COLO668 (cell line): ENCODE results near the gene PYM1.
"Not testable (repeated sequence)": the region's sequence is repeated elsewhere in the genome, so short reads cannot be mapped to it uniquely, and the experiment has no call there.

Source experiments
- DNase-seq: peaks from one replicate; lab custom pipeline; 2025; ENCODE audit not compliant: unreplicated experiment; lab: John Stamatoyannopoulos, UW

The PYM1 gene

GRCh38 chr12:55915482-55915859 lies 12.2 kb downstream of the PYM1 start:
- no peak for DNase-seq

- no peak for DNase-seq
These were observed 14.8 kb downstream of the PYM1 start for GRCh38 chr12:55912908-55913307.

GRCh38 chr12:55909513-55909884 lies 18.2 kb downstream of the PYM1 start:
- DNase-seq, result no peak

GRCh38 chr12:55908726-55909512 lies 18.8 kb downstream of the PYM1 start:
- DNase-seq, result no peak

- DNase-seq, result no peak
These were observed 21.6 kb downstream of the PYM1 start for GRCh38 chr12:55906056-55906455.

- DNase-seq, result no peak
These were observed 25.7 kb downstream of the PYM1 start for GRCh38 chr12:55901881-55902490.

- DNase-seq, result no peak
These were observed 28.6 kb downstream of the PYM1 start for GRCh38 chr12:55899082-55899481.

GRCh38 chr12:55893723-55894122 lies 34.0 kb downstream of the PYM1 start:
- no peak for DNase-seq

- no peak for DNase-seq
These were observed 36.4 kb downstream of the PYM1 start for GRCh38 chr12:55891310-55891709.

GRCh38 chr12:55885113-55885512 lies 42.6 kb downstream of the PYM1 start:
- no peak for DNase-seq

GRCh38 chr12:55877824-55878223 lies 49.9 kb downstream of the PYM1 start:
- DNase-seq, result no peak

- DNase-seq, result no peak
These were observed 51.8 kb downstream of the PYM1 start for GRCh38 chr12:55875704-55876467.

- DNase-seq, result no peak
These were observed 53.3 kb downstream of the PYM1 start for GRCh38 chr12:55874443-55874842.

- DNase-seq, result not testable (repeated sequence)
These were observed 61.2 kb downstream of the PYM1 start for GRCh38 chr12:55866454-55867004.

- no peak for DNase-seq
These were observed 62.4 kb downstream of the PYM1 start for GRCh38 chr12:55865327-55865726.

- not testable (repeated sequence) for DNase-seq
These were observed 64.8 kb downstream of the PYM1 start for GRCh38 chr12:55862931-55863330.

GRCh38 chr12:55862286-55862685 lies 65.4 kb downstream of the PYM1 start:
- no peak for DNase-seq

GRCh38 chr12:55861871-55862270 lies 65.8 kb downstream of the PYM1 start:
- no peak for DNase-seq

GRCh38 chr12:55861396-55861795 lies 66.3 kb downstream of the PYM1 start:
- no peak for DNase-seq

- no peak for DNase-seq
These were observed 75.0 kb downstream of the PYM1 start for GRCh38 chr12:55852740-55853139.
